GM12875 (cell line): Measurements from ENCODE around the gene LSM4.
"Not testable (repeated sequence)": the region's sequence is repeated elsewhere in the genome, so short reads cannot be mapped to it uniquely, and the experiment has no call there.

Experiments used
- H3K4me3 ChIP-seq: one replicate; pipeline ENCODE4 v1.5.1; 2011; ENCODE audit warnings: low read depth, low read length, control low read depth
- TF ChIP-seq, protein P1 (sequence below): IDR thresholded peaks from 2 replicates; pipeline ENCODE4 v1.5.1; 2011; ENCODE audit warnings: low read depth, mild to moderate bottlenecking, control low read depth, inconsistent platforms, low read length, moderate library complexity, borderline replicate concordance; ENCODE audit not compliant: insufficient read depth

Gene LSM4

GRCh38 chr19:18329035-18329376 is 6.1 kb upstream of the LSM4 start:
- TF ChIP-seq, protein P1, sequence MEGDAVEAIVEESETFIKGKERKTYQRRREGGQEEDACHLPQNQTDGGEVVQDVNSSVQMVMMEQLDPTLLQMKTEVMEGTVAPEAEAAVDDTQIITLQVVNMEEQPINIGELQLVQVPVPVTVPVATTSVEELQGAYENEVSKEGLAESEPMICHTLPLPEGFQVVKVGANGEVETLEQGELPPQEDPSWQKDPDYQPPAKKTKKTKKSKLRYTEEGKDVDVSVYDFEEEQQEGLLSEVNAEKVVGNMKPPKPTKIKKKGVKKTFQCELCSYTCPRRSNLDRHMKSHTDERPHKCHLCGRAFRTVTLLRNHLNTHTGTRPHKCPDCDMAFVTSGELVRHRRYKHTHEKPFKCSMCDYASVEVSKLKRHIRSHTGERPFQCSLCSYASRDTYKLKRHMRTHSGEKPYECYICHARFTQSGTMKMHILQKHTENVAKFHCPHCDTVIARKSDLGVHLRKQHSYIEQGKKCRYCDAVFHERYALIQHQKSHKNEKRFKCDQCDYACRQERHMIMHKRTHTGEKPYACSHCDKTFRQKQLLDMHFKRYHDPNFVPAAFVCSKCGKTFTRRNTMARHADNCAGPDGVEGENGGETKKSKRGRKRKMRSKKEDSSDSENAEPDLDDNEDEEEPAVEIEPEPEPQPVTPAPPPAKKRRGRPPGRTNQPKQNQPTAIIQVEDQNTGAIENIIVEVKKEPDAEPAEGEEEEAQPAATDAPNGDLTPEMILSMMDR, result no peak
- peak overlapping the region; percentile 26 for H3K4me3 ChIP-seq

- TF ChIP-seq, protein P1, result peak; percentile 87
- peak overlapping the region; percentile 26 for H3K4me3 ChIP-seq
Measured at GRCh38 chr19:18328340-18329034, 5.6 kb upstream of the LSM4 start.

DNA sequence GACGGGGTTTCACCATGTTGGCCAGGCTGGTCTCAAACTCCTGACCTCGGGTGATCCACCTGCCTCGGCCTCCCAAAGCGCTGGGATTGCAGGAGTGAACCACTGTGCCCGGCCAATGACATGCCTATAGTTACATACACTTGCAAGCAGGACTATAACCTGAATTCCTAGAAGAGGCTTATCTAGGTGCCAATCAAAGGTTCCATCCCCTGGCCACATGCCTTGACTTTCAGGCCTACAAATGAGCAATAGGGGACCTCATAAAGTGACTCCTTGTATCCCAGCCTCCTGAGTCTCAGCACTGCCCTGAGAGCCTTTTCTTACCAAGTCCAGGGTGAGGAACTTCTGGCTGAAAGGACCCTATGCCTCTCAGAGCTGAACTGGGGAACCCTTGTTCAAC is 3.9 kb upstream of the LSM4 start:
- TF ChIP-seq, protein P1, result no peak
- H3K4me3 ChIP-seq, result no peak overlapping the region

- H3K4me3 ChIP-seq, result not testable (repeated sequence)
Measured at GRCh38 chr19:18324373-18324731, 1.5 kb upstream of the LSM4 start.

DNA sequence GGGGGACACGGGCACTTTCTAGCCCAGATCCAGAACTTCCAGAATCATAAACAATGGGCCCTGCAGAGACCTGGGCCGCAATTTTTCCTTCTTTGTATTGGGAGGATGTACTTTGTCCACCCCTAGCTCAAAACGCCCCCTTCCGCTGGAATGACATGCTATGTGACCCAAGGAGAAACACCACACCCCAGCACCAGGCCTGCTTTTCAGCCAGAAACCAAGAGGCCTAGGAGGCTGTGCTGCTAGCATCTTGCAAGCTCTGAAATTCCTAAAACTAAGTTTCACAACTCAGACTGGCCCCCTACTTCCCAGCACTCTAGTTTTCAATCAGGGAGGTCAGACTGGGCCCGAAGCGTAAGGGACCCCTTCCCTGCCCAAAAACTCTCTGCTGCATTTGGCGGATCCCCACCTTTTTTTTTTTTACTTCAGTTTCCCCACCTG is 538 bp downstream of the LSM4 start:
- TF ChIP-seq, protein P1, result peak; percentile 23; the same call in 1 of the 2 replicates
- H3K4me3 ChIP-seq, result peak overlapping the region; percentile 88

- peak overlapping the region; percentile 88 for H3K4me3 ChIP-seq
- TF ChIP-seq, protein P1, result no peak
Measured at GRCh38 chr19:18321734-18322102, 1.2 kb downstream of the LSM4 start.

DNA sequence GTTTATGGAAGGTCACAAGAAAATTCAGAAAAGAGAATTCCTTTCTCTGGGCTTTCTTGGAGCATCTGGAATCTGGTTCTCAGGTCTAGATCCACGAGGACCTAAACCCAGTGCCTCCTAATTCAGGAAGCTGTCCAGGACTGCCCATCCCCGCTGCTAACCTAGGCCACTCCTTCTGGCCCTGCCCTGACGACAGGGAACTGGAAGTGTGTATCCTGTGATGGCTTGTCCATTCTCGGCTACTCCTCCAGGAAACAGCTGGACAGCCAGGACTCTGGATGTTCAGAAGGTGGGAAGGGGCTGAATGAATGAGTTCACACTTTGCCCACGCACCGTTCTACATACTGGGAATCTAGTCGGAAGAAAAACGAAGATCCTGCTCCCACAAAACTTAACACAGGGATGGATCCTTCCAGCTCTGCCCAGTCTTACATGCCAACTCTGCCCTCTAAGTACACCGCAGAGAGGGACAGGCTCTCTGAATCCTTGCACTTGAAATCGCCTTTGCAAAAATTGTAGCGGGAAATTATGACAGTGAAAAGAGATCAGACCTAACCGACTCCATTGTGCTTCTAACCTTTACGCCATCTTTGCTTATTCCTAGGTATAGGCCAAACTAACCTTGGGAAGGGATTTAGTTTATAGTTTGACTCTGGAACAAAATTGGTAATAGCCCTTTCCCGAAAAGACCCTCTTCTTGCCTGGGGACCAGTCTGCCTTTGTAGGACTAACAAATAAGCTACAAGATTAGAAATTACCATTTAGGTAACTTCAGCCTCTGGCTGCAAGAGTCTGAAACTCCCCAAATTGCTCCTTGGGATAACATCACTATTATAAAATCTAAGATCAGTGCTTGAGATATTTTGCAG is 1.8 kb downstream of the LSM4 start:
- TF ChIP-seq, protein P1, result no peak
- H3K4me3 ChIP-seq, result peak overlapping the region; percentile 88
